Endothelial cell of umbilical vein (primary cell): ENCODE results near the gene TLR4.

ENCODE experiments used
- EZH2 ChIP-seq: IDR thresholded peaks from 2 replicates; pipeline ENCODE4 v1.6.1; 2012; ENCODE audit warnings: borderline replicate concordance, low read depth, mild to moderate bottlenecking, moderate library complexity, low read length, inconsistent platforms; ENCODE audit not compliant: severe bottlenecking
- JUN ChIP-seq: IDR thresholded peaks from 2 replicates; pipeline ENCODE4 v1.6.1; 2011; ENCODE audit warnings: borderline replicate concordance, low read depth; ENCODE audit not compliant: insufficient read length, insufficient read depth
- MYC ChIP-seq: IDR thresholded peaks from one replicate; pipeline ENCODE4 v1.6.1; 2011; ENCODE audit warnings: mild to moderate bottlenecking, low read depth, low read length
- POLR2A ChIP-seq: IDR thresholded peaks from 2 replicates; pipeline ENCODE4 v1.6.1; 2012; ENCODE audit warnings: low read depth, mild to moderate bottlenecking, control low read depth, low read length
- POLR2AphosphoS5 ChIP-seq: IDR thresholded peaks from 2 replicates; pipeline ENCODE4 v1.6.1; 2012; ENCODE audit warnings: low read depth, mild to moderate bottlenecking, control low read depth, low read length, moderate library complexity; ENCODE audit not compliant: insufficient read depth
- TF ChIP-seq, protein P1 (sequence below), 2 donors: IDR thresholded peaks; 1 replicate in 1 of 2; 2 replicates in 1 of 2; pipeline ENCODE4 v1.5.1; 2011; ENCODE audit warnings: low read length in 2 of 2, mild to moderate bottlenecking in 2 of 2, moderate library complexity in 2 of 2, control low read depth in 1 of 2, inconsistent platforms in 1 of 2, low read depth in 1 of 2; ENCODE audit not compliant: insufficient read depth in 1 of 2; ENCODE audit errors: extremely low read depth in 1 of 2
- TF ChIP-seq, protein P2 (sequence below): IDR thresholded peaks from 2 replicates; pipeline ENCODE4 v1.6.1; 2011; ENCODE audit not compliant: insufficient read depth, insufficient read length

DNA sequence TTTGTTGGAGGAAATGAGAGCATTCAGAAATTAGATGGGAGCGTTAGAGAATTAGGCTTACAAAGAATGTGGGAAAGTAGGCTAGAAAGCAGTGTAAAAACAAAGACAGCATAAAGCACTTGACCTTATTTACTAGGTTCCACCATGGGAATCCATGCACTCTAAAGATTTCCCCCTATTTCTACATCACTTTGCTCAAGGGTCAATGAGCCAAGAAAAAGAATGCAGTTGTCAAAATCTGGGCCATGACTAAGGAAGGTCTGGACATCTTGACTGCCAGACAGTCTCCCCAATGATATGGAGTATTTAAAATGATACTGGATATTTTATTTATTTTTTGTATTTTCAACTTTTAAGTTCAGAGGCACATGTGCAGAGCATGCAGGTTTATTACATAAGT lies 3.4 kb downstream of the TLR4 start:
- TF ChIP-seq, protein P1, sequence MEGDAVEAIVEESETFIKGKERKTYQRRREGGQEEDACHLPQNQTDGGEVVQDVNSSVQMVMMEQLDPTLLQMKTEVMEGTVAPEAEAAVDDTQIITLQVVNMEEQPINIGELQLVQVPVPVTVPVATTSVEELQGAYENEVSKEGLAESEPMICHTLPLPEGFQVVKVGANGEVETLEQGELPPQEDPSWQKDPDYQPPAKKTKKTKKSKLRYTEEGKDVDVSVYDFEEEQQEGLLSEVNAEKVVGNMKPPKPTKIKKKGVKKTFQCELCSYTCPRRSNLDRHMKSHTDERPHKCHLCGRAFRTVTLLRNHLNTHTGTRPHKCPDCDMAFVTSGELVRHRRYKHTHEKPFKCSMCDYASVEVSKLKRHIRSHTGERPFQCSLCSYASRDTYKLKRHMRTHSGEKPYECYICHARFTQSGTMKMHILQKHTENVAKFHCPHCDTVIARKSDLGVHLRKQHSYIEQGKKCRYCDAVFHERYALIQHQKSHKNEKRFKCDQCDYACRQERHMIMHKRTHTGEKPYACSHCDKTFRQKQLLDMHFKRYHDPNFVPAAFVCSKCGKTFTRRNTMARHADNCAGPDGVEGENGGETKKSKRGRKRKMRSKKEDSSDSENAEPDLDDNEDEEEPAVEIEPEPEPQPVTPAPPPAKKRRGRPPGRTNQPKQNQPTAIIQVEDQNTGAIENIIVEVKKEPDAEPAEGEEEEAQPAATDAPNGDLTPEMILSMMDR (IDR thresholded peaks at IDR 0.05; ENCODE audit: extremely low read depth in 1 of 2, insufficient read depth in 1 of 2, low read depth in 1 of 2, low read length in 2 of 2) = no peak
- TF ChIP-seq POLR2AphosphoS5 (no peak), JUN (no peak), EZH2 (no peak), POLR2A (no peak), MYC (no peak)
- TF ChIP-seq, protein P2, sequence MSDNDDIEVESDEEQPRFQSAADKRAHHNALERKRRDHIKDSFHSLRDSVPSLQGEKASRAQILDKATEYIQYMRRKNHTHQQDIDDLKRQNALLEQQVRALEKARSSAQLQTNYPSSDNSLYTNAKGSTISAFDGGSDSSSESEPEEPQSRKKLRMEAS = no peak
